Right renal cortex interstitium (tissue), 3 donors: ENCODE measurements around the gene KCNAB3. TPM values are rescaled to one million over a fixed set of nuclear protein-coding genes. Genes with fewer than 3 reads are reported as not detected.

ENCODE experiments used
- DNase-seq, 3 donors: peaks; one replicate each; pipeline ENCODE4 v3.0.0-alpha.2; 2013; ENCODE audit warnings: low read depth in 3 of 3, low spot score in 2 of 3
- polyA plus RNA-seq, 3 donors: library from polyadenylated mRNA; unstranded; fragments of 120-200 nt; gene quantifications; one replicate each; pipeline ENCODE4 v1.2.1, GENCODE V29; 2013; ENCODE audit not compliant: insufficient read length in 3 of 3

KCNAB3 gene
- polyA plus RNA-seq, 3 donors = 5.9 to 10.2 (median 9.2) TPM

DNA sequence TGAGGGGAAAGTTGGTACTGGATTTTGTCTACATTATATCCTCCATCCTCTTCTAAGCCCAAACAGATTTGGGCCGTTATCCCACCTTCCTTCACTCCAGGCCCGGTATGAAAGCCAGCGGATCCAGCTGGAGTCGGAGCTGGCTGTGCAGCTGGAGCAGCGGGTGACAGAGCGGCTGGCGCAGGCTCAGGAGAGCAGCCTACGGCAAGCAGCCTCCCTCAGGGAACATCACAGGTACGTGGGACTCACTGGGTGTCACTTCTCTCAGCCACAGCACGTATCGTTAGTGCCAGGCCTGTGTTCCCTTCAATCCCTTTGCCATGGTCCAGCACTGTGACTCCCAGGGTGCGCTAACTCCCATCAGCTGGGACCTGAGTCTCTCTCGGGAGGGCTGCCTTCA is 13.6 kb upstream of the KCNAB3 start:
- no peak for DNase-seq

DNA sequence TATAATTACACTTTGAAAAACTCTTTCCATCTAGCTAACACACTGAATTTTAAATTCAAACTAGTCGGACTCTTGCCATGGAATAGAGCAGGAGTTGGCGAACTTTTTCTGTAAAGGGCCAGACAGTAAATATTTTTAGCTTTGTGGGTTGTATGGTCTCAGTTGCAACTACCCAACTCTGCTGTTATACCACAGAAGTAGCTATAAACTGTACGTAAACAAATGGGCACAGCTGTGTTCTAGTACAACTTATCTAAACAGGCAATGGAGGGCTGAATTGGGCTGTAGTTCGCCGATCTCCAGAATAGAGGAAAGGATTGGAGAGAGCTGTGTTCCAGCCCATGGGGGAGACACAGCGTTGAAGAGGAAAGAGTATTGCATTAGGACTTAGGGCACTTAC is 11.1 kb upstream of the KCNAB3 start:
- DNase-seq = no peak

DNA sequence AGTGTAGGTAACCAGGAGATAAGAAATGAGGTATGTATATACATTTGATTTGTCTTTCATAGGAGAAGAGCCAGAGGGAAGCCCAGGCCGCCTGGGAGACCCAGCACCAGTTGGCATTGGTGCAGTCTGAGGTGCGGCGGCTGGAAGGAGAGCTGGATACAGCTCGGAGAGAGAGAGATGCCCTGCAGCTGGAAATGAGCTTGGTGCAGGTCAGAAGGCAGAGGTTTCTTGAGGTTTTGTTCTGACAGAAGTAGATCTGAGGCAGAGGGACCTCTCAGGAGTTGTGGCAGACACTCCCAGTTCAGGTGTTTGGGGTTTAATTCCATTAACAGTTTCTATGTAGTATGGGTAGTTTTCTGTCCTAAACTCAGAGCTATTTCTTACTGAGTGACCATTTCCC is 10.4 kb upstream of the KCNAB3 start:
- no peak for DNase-seq

DNA sequence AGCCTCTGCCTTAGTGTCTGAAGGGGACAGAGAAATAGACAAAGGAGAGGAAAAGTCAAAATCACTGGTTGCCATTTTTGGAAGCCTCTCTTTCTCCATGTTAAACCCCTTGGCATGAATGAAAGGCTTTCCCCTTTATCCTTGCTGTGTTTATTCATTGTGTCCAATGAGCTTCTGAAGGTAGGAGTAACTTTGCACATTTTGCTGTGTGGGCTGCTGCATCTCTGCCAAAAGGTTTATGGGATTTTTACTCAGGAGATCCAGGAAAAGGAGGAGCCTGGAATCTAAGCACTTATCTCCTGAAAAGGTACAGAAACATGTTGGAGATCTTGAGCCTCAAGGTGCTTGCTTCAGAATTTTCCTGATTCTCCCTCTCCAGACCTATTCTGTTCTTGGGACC is 6.2 kb upstream of the KCNAB3 start:
- DNase-seq = no peak

DNA sequence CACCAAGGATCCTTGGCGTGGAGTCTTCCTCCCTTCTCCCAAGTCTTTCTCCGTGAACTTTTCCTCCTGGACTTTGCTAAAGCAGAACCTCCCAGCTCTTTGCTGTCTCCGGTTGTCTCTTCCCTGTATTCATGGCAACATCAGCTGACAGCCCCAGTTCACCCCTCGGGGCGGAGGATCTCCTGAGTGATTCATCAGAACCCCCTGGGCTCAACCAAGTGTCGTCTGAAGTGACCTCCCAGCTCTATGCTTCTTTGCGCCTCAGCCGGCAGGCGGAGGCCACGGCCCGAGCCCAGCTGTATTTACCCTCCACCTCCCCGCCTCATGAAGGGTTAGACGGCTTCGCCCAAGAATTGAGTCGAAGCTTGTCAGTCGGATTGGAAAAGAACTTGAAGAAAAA is 3.3 kb upstream of the KCNAB3 start:
- DNase-seq = peak in 1 of 3 donors; percentile 16

DNA sequence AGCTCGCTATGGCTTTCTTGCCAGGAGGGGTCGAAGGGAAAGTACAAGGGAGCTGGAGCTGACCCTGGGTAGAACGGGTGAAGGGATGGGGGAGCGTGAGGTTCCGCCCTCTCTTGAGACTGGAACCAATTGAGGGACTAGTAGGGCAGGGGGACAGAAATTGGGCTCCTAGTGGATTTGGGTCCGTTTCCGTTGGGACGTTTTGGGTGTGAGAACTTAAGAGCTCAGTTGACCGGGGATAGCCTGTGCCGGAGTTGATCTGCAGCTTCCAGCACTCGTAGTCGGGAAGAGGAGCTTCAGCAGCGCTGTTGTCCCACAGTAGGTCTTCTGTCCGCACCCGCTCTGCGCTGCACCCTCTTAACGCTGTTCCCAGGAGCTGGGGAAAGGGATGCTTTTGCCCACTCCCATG is 2.8 kb upstream of the KCNAB3 start:
- DNase-seq = peak in 1 of 3 donors; percentile 15

DNA sequence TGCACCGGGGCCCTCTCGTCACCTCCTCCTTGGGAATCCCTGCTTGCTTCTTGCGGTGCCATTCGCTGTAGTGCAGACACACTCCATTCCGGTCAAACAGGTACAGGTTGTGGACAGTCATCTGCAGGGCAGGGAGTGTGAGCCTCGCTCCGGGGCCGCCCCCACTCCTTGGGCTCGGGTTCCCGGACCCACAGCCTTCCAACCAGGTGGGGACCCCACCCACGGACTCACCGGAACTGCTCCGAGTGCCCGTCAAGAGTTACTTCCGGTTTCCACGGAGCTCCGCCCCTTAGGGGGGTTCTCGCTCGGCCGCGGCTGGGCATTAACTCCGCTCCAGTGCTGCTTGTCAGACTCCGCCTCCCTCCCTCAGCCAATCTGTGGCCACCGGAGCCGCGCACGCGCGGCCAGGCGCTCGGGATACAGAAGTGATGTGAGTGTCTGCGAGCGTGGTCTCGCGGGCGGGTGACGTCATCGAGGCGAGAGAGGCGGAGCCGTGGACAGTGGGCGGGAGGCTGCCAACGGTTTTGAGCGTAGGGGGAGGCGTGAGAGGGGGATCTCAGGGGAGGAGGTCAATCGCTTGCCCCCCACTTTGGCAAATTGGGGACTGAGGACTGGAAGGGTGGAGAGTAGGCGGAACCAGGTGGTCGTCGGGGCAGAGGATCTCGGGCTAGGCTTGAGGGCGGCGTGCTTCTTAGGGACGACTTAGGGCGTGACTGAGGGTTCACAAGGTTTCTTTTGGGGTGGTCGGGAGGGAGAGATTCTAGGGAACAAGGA is 2.2 kb upstream of the KCNAB3 start, which contains the start of the genes CNTROB and TRAPPC1:
Gene CNTROB, plus strand, starts transcription at position 498 of the 774 bp plus-strand sequence. CDS start 874 bp downstream, outside the sequence.
Gene TRAPPC1, minus strand, starts transcription at position 238 of the 774 bp plus-strand sequence. Its CDS starts 117 bp downstream, at position 121.
- peak; percentile 97 to 98 (median 98) for DNase-seq

DNA sequence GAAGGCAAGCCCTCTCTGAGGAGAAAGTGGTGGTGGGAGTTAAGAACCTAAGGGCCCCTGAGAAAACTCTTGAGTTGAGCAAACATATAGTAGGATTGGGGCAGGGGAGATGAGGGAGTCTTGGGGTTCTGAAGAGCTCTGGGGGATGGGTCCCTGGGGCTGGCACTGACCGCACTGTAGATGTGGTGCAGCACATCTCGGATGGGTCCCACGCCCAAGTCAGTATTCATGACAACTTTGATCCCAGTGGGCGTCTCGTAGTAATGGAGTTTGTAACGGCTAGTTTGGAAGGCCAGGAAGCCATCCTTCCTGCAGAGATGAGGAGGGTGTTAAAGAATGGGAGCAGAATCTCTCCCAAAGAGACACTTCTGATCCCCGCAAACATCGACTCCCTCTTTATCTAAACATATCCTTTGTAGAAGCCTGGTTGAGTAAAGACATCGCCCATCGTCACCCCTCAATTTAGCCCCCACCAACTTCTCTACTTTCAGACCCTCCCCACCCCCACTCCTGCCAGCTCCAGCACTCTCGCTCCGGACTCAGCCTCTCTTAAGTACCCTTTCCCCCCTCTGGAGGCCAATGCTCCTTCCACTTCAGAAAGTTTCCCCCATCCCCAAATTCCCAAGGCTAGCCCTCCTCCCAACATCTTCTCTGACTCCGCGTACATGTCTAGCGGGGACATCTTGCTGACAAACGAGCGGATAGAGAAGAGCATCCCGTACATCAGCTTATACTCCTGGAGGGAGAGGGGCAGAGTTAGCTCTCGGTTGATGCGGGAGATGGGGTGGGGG is 1.4 kb upstream of the KCNAB3 start:
- no peak for DNase-seq

DNA sequence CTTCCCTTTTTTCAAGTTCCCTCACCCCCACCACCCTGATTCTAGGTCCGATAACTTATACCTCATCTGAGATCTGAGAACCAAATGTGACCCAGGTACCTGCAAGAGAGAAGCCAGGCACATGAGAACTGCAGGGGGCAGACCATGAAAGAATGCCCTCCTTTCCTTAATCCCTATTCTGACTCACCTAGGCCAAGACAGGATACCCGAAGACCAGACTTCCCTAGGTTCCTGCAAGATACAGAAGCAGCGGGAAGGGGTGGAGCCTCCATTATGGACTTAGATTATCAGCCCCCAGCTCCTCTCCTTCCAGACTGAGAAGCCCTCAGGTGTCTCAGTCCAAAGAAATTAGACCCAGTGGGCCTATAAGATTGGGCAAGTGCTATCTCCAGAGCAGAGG is 2.1 kb downstream of the KCNAB3 start:
- no peak for DNase-seq

DNA sequence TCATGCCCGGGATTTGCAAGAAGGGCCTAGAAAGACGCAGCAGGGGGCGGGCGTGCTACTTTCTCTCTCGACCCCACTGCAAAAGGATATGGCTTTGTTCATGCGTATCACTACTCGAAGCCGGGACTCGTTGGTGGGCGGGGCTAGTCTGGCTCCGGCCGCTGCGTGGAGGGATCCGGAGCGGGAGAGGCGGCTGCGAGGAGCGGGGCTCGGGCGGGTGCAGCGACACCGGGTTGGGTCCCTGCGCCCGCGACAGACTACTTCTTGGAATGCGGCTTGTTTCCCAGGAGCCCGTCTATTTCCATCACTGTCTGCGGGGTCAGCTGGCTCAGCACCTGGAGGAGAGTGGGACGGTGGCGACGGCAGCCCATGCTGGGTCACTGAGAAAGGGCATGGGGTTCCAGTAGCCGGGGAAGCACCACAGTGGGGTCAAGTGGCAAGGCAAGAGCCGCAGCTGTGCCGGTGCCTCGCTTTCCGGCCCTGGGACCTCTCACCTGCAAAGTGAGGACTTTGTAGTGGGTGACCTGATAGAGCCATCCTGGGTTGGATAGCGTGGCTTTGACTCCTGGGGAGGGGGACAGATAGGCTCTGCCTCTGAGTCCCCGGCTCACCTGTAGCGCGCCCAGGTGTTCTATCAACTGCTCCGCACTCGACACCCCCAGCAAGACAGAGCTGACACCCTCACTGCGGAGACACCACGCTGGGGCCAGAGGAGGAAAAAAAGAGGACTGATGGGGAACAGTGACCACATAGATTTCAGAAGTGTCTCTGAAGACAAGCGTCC is 6.6 kb downstream of the KCNAB3 start:
- peak in 1 of 3 donors; percentile 82 for DNase-seq

DNA sequence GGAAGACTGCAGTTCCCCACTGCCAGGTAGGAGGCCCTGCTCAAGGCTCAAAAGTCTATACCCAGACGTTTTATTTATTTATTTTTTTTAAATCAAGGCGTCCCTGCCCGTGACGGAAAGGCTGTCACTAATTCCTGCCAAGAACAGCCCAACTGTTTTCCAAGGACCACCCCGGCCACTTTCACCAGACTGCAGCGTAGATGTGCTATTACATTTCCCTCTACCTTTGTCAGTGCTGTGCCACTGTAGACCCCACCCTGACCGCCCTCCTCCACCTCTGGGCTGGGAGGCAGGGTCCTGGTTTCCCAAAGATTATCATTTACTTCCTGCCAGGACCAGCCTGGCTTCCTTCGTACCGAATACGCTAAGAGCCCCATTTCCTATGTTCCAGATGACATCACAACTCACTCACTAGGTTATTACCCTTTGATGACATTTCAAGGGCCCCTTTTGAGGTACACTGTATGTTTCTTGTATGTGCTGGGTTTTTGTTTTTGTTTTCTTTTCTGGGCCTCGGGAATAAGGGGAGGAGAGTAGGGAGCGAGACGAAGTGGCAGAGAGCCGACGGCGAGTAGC is 7.3 kb downstream of the KCNAB3 start:
- no peak for DNase-seq

DNA sequence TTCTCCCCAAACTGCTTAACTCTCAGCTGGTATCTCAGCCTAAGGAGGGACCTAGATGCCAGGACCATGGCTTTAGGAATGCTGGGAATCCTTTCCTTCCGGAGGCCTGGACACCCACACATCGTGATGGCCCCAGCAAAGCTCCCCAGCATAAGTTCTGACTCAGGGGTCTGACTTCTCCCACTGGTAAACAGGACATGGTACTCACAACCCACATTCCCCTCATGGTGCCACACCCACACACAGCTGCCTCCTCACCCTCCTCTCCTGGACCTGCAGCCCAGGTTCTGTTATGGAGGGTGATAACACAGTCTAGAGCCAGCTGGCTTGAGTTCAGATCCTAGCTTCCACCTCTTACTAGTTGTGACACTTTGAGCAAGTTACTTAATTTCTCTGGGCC is 12.8 kb downstream of the KCNAB3 start:
- no peak for DNase-seq

DNA sequence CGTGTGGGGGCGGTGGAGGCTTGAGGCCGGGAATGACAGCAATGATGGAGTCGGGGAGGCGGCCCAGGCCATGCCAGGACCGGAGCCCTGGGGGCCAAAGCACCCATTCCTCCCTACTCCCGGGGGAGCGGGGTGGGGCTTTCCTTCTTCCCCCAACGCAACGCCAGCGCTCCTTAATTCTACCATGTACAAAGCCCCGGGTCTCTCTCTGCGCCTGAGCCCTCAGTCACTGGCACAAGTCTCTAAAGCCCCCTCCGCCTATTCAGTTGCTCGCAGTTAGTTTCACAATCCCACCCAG is 13.3 kb downstream of the KCNAB3 start:
- no peak for DNase-seq

DNA sequence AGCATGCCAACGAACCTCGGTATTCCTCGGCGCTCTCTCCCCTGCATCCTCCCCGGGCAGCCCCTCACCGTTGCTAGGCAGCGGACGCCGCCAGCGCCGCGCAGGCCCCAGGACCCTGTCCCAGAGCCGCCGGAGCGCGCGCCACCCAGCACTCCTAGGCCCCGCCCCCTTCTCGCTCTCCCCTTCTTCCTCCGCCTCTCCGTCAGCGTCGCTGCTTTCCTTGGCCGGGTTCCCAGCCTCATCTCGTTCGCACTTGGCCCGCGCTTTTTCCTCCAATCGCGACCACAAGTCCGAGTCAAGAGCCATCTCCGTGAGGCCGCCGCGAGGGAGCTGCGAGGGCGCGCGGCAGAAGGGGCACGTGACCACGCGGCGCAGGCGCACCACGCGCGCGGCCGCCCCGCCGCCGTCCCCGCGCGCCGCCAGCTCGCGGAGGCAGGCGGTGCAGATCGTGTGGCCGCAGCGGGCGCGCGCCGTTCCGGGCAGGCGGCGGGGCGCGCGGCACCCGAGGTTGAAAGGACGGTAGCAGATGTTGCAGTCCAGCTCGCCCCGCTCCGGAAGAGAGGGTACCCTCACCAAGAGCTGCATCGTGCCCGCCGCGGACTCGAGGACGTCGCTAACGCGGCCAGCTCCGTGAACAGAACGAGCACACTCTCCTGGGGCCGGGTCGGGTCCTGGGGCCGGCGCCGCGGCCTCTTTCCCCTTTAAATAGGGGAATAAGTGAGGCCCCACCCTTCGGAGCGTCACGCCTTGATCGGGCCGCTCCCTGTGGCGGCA is 13.9 kb downstream of the KCNAB3 start, which contains the start of gene RNF227:
Gene RNF227, minus strand, starts transcription at position 679 of the 774 bp plus-strand sequence. Its CDS starts 94 bp downstream, at position 585.
- peak in 2 of 3 donors; percentile 93 to 94 for DNase-seq

DNA sequence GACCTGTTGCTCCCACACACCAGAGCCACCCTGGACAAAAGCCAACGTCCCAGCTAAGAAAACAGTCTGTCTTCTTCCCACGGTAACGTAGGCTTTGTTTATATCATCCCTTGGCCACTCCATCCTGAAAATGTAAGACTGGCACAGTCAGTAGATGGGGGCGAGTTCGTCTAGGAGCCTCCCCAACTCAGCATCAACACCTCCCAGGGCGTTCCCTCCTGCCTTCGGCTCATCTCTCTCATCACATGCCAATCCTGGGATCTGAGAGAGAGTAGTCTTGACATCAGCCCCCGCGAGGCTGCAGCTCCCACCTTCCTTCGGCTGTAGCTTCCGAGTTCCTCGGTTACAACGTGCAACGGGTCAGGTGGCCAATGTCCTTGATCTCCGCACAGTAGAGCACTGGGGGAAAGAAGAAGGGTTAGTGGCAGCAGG is 14.5 kb downstream of the KCNAB3 start:
- DNase-seq = peak in 1 of 3 donors; percentile 18

DNA sequence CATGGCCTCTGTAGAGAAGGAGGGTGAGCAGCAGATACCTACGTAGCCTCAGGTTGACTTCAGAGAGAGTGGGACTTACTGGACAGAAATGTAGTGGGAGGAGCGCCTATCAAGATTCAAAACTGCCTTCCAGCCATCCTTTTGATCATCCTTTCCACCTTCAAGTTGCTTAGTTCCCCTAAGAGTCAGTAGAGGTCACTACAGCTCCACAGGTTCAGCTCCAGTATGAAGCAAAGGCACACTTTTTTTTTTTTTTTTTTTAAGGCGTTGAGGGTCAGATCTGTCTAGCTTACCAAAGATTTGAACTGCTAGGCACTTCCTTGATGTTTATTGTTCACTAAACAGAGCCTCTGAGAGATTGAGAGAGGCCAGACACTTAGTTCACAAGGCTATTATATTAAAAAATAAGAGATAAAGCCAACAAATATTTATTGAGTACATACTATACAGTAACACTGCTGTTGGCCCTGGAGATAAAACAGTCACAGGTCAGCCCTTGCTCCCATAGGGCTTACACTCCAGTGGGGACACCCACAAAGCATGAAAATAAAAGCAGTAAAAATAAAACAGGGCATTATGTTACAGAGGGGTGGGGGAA is 16.6 kb downstream of the KCNAB3 start:
- DNase-seq = peak in 1 of 3 donors; percentile 46

DNA sequence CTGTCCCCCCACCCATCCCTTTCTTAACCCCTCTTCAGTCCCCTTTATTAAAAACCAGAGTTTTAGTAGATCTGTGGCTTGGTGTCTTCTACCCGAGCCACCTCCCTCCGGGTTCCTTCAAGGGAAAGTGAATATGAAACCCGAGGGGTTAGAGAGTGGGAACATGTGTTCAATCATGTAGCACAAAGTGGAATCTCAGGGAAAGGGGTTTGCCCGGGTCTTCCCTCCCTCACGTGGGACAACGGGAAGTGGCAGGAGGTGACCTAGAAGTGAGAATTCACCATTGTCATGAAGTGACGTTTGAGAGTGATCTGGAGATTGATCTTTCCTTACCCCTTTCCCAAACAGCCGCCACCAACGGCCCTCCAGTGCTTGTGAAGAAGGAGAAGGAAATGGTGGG is 18.5 kb downstream of the KCNAB3 start:
- DNase-seq = no peak

DNA sequence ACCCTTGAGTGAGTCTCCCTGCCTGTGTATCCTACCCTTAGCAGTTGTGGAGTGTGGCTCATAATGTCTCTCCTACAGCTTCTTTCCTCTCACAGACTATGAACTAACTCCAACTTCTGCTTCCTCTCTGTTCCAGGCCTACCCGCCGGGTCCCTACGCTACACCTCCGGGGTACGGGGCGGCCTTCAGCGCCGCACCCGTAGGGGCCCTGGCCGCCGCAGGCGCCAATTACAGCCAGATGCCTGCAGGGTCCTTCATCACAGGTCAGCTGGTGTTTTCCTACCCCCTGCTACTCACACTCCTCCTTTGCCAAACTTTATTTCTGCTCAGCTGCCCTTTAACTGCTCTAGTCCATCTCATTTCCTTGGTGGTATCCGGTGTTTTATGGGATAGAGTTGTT is 18.9 kb downstream of the KCNAB3 start:
- DNase-seq = no peak

DNA sequence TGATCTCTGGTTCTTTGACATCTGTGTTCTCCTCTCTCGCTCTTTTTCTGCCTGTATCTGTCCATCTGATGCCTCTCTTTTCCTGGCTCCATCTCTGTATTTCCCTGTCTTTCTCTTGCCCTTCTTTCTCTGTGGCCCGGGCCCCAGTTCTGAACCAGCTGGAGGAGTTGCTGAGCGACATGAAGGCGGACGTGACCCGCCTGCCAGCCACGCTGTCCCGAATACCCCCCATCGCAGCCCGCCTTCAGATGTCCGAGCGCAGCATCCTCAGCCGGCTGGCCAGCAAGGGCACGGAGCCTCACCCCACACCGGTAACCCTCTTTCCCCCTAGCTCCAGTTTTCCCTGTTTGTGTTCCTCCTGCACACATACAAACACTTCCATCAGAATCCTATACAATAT is 19.4 kb downstream of the KCNAB3 start:
- no peak for DNase-seq
